GM12891 (cell line): ENCODE data around the gene TSEN2.
"Not testable (repeated sequence)": the region's sequence is repeated elsewhere in the genome, so short reads cannot be mapped to it uniquely, and the experiment has no call there.

ENCODE experiments used
- PAX5 ChIP-seq: IDR thresholded peaks from 2 replicates; pipeline ENCODE4 v1.6.1; 2011; ENCODE audit warnings: low read length, moderate library complexity, mild to moderate bottlenecking; ENCODE audit not compliant: insufficient read depth, severe bottlenecking
- POLR2A ChIP-seq: IDR thresholded peaks from 2 replicates; pipeline ENCODE4 v1.6.1; 2011; ENCODE audit warnings: low read depth, low read length, control low read depth
- POLR2AphosphoS5 ChIP-seq: IDR thresholded peaks from 2 replicates; pipeline ENCODE4 v1.6.1; 2011; ENCODE audit warnings: low read depth, low read length, control low read depth
- POU2F2 ChIP-seq: IDR thresholded peaks from 2 replicates; pipeline ENCODE4 v1.6.1; 2011; ENCODE audit warnings: low read depth, mild to moderate bottlenecking, control low read depth, low read length, moderate library complexity
- SPI1 ChIP-seq: IDR thresholded peaks from 2 replicates; pipeline ENCODE4 v1.6.1; 2011; ENCODE audit warnings: low read depth, low read length, control low read depth
- TAF1 ChIP-seq: IDR thresholded peaks from 2 replicates; pipeline ENCODE4 v1.6.1; 2011; ENCODE audit warnings: low read depth, low read length, control low read depth

GRCh38 chr3:12457380-12457779 lies 26.9 kb upstream of the TSEN2 start:
- TF ChIP-seq POLR2AphosphoS5, POLR2A, SPI1, POU2F2, PAX5, TAF1: not testable (repeated sequence)
